ENCODE data around the gene XPNPEP1.

XPNPEP1 gene

DNA sequence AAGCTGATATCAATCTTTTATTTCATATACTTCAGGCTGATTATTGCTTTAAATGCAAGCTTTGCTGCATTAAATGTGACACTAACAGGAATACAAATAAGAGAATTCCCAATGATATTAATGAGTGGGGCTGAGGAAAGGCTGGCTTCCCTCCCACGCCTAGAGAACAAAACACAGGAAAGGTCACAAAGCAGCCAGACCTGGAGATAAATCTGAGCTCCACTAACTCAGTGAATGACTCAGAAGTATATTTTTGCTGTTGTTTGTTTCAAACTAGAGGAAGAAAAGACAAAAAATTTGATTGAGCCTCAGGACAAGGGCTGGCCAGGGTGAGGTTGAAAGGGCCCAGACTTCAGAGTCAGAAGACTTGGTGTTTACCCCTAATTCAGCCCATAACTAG lies 88.1 kb downstream of the XPNPEP1 start:
- H3K9me3 ChIP-seq (ENCODE audit: insufficient read depth, low read depth, low read length): peaks cover 5% of the 10 kb centered on the region
- H3K4me1 ChIP-seq (ENCODE audit: control insufficient read depth in 1 of 2, insufficient read depth in 2 of 2, low read length in 2 of 2): peaks cover 0 to 2% of the 10 kb centered on the region in 2 experiments
- H4K12ac ChIP-seq (ENCODE audit: low read depth, low read length): no peak overlapping the region
- H4K8ac ChIP-seq (ENCODE audit: low read depth, low read length): no peak overlapping the region
- H3K4ac ChIP-seq (ENCODE audit: low read depth, low read length): no peak overlapping the region
- no peaks in the 10 kb centered on the region for H3K79me2 ChIP-seq (ENCODE audit: control insufficient read depth, insufficient read depth, low read length, poor library complexity)
- no peak overlapping the region for H2BK120ac ChIP-seq (ENCODE audit: insufficient read depth, low read length, poor library complexity)
- H2BK5ac ChIP-seq (ENCODE audit: low read depth, low read length, poor library complexity): no peak overlapping the region
- no CpG with 5 or more reads among the region's 1 CpG for WGBS (ENCODE audit: extremely low coverage, insufficient coverage, insufficient read length)
- no peak overlapping the region for H3K27ac ChIP-seq (ENCODE audit: low read depth, low read length)
- H2BK12ac ChIP-seq (ENCODE audit: low read length): no peak overlapping the region
- no peak overlapping the region for H2AFZ ChIP-seq (ENCODE audit: insufficient read depth, low read length, poor library complexity)
- DNase-seq: no peak
- no peaks in the 10 kb centered on the region for H3K36me3 ChIP-seq (ENCODE audit: control insufficient read depth in 1 of 2, insufficient read depth in 2 of 2, low read length in 2 of 2)
- no peaks in the 10 kb centered on the region for H3K27me3 ChIP-seq (ENCODE audit: insufficient read depth, low read length)
- no peak overlapping the region for H3K4me3 ChIP-seq (ENCODE audit: low read depth, low read length)
- no peak overlapping the region for H3K4me2 ChIP-seq (ENCODE audit: low read length)
- H3K18ac ChIP-seq (ENCODE audit: low read length): no peak overlapping the region
- no peaks in the 10 kb centered on the region for H3K79me1 ChIP-seq (ENCODE audit: low read length)
- H3K14ac ChIP-seq (ENCODE audit: low read length): no peak overlapping the region
- no peak overlapping the region for H3K23ac ChIP-seq (ENCODE audit: low read length)
- H4K91ac ChIP-seq (ENCODE audit: low read depth, low read length): no peak overlapping the region
- H3K9ac ChIP-seq (ENCODE audit: low read length): no peak overlapping the region
- no peak overlapping the region for H2AK5ac ChIP-seq (ENCODE audit: low read length)

GRCh38 chr10:109831846-109832245 lies 91.5 kb downstream of the XPNPEP1 start:
- H2BK5ac ChIP-seq (ENCODE audit: low read depth, low read length, poor library complexity): no peak overlapping the region
- H3K79me2 ChIP-seq (ENCODE audit: control insufficient read depth, insufficient read depth, low read length, poor library complexity): no peaks in the 10 kb centered on the region
- H2BK120ac ChIP-seq (ENCODE audit: insufficient read depth, low read length, poor library complexity): no peak overlapping the region
- no peak overlapping the region for H4K8ac ChIP-seq (ENCODE audit: low read depth, low read length)
- H3K18ac ChIP-seq (ENCODE audit: low read length): no peak overlapping the region
- H3K79me1 ChIP-seq (ENCODE audit: low read length): no peaks in the 10 kb centered on the region
- H3K4me2 ChIP-seq (ENCODE audit: low read length): no peak overlapping the region
- H3K27me3 ChIP-seq (ENCODE audit: insufficient read depth, low read length): no peaks in the 10 kb centered on the region
- peaks cover 3% of the 10 kb centered on the region for H3K9me3 ChIP-seq (ENCODE audit: insufficient read depth, low read depth, low read length)
- H3K27ac ChIP-seq (ENCODE audit: low read depth, low read length): no peak overlapping the region
- H2AFZ ChIP-seq (ENCODE audit: insufficient read depth, low read length, poor library complexity): no peak overlapping the region
- no peak overlapping the region for H2BK12ac ChIP-seq (ENCODE audit: low read length)
- no peak overlapping the region for H4K91ac ChIP-seq (ENCODE audit: low read depth, low read length)
- no peak overlapping the region for H2AK5ac ChIP-seq (ENCODE audit: low read length)
- no peak overlapping the region for H3K23ac ChIP-seq (ENCODE audit: low read length)
- no peak overlapping the region for H3K4me3 ChIP-seq (ENCODE audit: low read depth, low read length)
- H3K14ac ChIP-seq (ENCODE audit: low read length): no peak overlapping the region
- no peak overlapping the region for H3K9ac ChIP-seq (ENCODE audit: low read length)
- H3K4ac ChIP-seq (ENCODE audit: low read depth, low read length): no peak overlapping the region
- H3K4me1 ChIP-seq (ENCODE audit: control insufficient read depth in 1 of 2, insufficient read depth in 2 of 2, low read length in 2 of 2): peaks cover 0 to 2% of the 10 kb centered on the region in 2 experiments
- no CpG with 5 or more reads among the region's 9 CpGs for WGBS (ENCODE audit: extremely low coverage, insufficient coverage, insufficient read length)
- no peak overlapping the region for H4K12ac ChIP-seq (ENCODE audit: low read depth, low read length)
- H3K36me3 ChIP-seq (ENCODE audit: control insufficient read depth in 1 of 2, insufficient read depth in 2 of 2, low read length in 2 of 2): no peaks in the 10 kb centered on the region
- no peak for DNase-seq

- no peak overlapping the region for H3K18ac ChIP-seq (ENCODE audit: low read length)
- H2BK12ac ChIP-seq (ENCODE audit: low read length): no peak overlapping the region
- no peaks in the 10 kb centered on the region for H3K27me3 ChIP-seq (ENCODE audit: insufficient read depth, low read length)
- WGBS (ENCODE audit: extremely low coverage, insufficient coverage, insufficient read length): no CpG with 5 or more reads among the region's 1 CpG
- no peak overlapping the region for H3K23ac ChIP-seq (ENCODE audit: low read length)
- H3K14ac ChIP-seq (ENCODE audit: low read length): no peak overlapping the region
- no peak overlapping the region for H3K9ac ChIP-seq (ENCODE audit: low read length)
- no peaks in the 10 kb centered on the region for H3K4me1 ChIP-seq (ENCODE audit: control insufficient read depth in 1 of 2, insufficient read depth in 2 of 2, low read length in 2 of 2)
- H4K91ac ChIP-seq (ENCODE audit: low read depth, low read length): no peak overlapping the region
- H2BK5ac ChIP-seq (ENCODE audit: low read depth, low read length, poor library complexity): no peak overlapping the region
- DNase-seq: no peak
- H3K79me2 ChIP-seq (ENCODE audit: control insufficient read depth, insufficient read depth, low read length, poor library complexity): no peaks in the 10 kb centered on the region
- no peak overlapping the region for H4K12ac ChIP-seq (ENCODE audit: low read depth, low read length)
- H2AFZ ChIP-seq (ENCODE audit: insufficient read depth, low read length, poor library complexity): no peak overlapping the region
- H3K79me1 ChIP-seq (ENCODE audit: low read length): no peaks in the 10 kb centered on the region
- H3K9me3 ChIP-seq (ENCODE audit: insufficient read depth, low read depth, low read length): no peaks in the 10 kb centered on the region
- H4K8ac ChIP-seq (ENCODE audit: low read depth, low read length): no peak overlapping the region
- no peak overlapping the region for H3K4ac ChIP-seq (ENCODE audit: low read depth, low read length)
- H3K36me3 ChIP-seq (ENCODE audit: control insufficient read depth in 1 of 2, insufficient read depth in 2 of 2, low read length in 2 of 2): no peaks in the 10 kb centered on the region
- no peak overlapping the region for H3K4me3 ChIP-seq (ENCODE audit: low read depth, low read length)
- no peak overlapping the region for H3K27ac ChIP-seq (ENCODE audit: low read depth, low read length)
- H3K4me2 ChIP-seq (ENCODE audit: low read length): no peak overlapping the region
- no peak overlapping the region for H2AK5ac ChIP-seq (ENCODE audit: low read length)
- H2BK120ac ChIP-seq (ENCODE audit: insufficient read depth, low read length, poor library complexity): no peak overlapping the region
These were observed 99.1 kb downstream of the XPNPEP1 start for GRCh38 chr10:109824206-109824605.

DNA sequence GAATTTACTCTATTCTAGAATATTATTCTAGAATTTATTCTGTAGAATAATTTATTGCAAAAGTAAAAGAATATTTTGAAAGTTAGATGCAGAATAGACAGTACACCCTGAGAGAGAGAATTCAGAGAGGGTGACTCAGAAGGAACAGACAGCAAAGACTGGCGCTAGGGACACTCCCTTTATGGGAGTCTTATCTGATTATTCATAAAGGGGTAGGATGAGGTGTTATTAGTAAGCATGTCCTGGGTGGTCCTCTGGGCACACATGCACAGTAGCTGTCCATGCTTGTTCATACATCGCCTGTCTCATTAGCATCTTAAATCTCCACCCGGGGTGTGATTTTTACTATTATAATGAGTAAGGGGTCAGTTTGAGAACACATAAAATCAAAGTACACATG lies 100.1 kb downstream of the XPNPEP1 start:
- no peak overlapping the region for H4K12ac ChIP-seq (ENCODE audit: low read depth, low read length)
- H2BK12ac ChIP-seq (ENCODE audit: low read length): no peak overlapping the region
- H3K27ac ChIP-seq (ENCODE audit: low read depth, low read length): no peak overlapping the region
- H3K4ac ChIP-seq (ENCODE audit: low read depth, low read length): no peak overlapping the region
- no peak for DNase-seq
- no peak overlapping the region for H2BK5ac ChIP-seq (ENCODE audit: low read depth, low read length, poor library complexity)
- H4K91ac ChIP-seq (ENCODE audit: low read depth, low read length): no peak overlapping the region
- H3K4me3 ChIP-seq (ENCODE audit: low read depth, low read length): no peak overlapping the region
- no peak overlapping the region for H2AK5ac ChIP-seq (ENCODE audit: low read length)
- H2AFZ ChIP-seq (ENCODE audit: insufficient read depth, low read length, poor library complexity): no peak overlapping the region
- no peaks in the 10 kb centered on the region for H3K79me2 ChIP-seq (ENCODE audit: control insufficient read depth, insufficient read depth, low read length, poor library complexity)
- no peak overlapping the region for H3K4me2 ChIP-seq (ENCODE audit: low read length)
- no peak overlapping the region for H3K9ac ChIP-seq (ENCODE audit: low read length)
- H3K18ac ChIP-seq (ENCODE audit: low read length): no peak overlapping the region
- no peaks in the 10 kb centered on the region for H3K36me3 ChIP-seq (ENCODE audit: control insufficient read depth in 1 of 2, insufficient read depth in 2 of 2, low read length in 2 of 2)
- no peak overlapping the region for H4K8ac ChIP-seq (ENCODE audit: low read depth, low read length)
- no peak overlapping the region for H3K14ac ChIP-seq (ENCODE audit: low read length)
- no peak overlapping the region for H3K23ac ChIP-seq (ENCODE audit: low read length)
- no peaks in the 10 kb centered on the region for H3K79me1 ChIP-seq (ENCODE audit: low read length)
- no peak overlapping the region for H2BK120ac ChIP-seq (ENCODE audit: insufficient read depth, low read length, poor library complexity)
- no peaks in the 10 kb centered on the region for H3K4me1 ChIP-seq (ENCODE audit: control insufficient read depth in 1 of 2, insufficient read depth in 2 of 2, low read length in 2 of 2)
- WGBS (ENCODE audit: extremely low coverage, insufficient coverage, insufficient read length): no CpG with 5 or more reads among the region's 3 CpGs
- no peaks in the 10 kb centered on the region for H3K9me3 ChIP-seq (ENCODE audit: insufficient read depth, low read depth, low read length)
- no peaks in the 10 kb centered on the region for H3K27me3 ChIP-seq (ENCODE audit: insufficient read depth, low read length)

Data from trophoblast cell (in vitro differentiated cells and primary cell).